GM23338 (cell line): ENCODE measurements around the gene GLB1L3. TPM values are rescaled to one million over a fixed set of nuclear protein-coding genes. Genes with fewer than 3 reads are reported as not detected.

Experiments used
- ATAC-seq: fragments of 200-7000 bp; cut with Tn5 transposase; 3 replicates; pipeline ENCODE4 v1.9.1; 2020
- DNase-seq: peaks from one replicate; pipeline ENCODE4 v3.0.0-alpha.2; 2015; ENCODE audit warnings: low spot score
- H2AFZ ChIP-seq: fragments of 200-600 bp; sonication (generic); 2 replicates; pipeline ENCODE4 v1.8.0; 2016; ENCODE audit warnings: antibody characterized with exemption, mild to moderate bottlenecking, moderate library complexity
- H3F3A ChIP-seq: fragments of 200-600 bp; sonication (generic); replicated peaks from 2 replicates; pipeline ENCODE4 v1.8.0; 2017; ENCODE audit warnings: antibody characterized with exemption, mixed run types, low read depth
- H3K27ac ChIP-seq: fragments of 200-600 bp; sonication (generic); 2 replicates; pipeline ENCODE4 v1.6.1; 2016; ENCODE audit warnings: low read depth
- H3K27me3 ChIP-seq: fragments of 200-600 bp; sonication (generic); 2 replicates; pipeline ENCODE4 v1.8.0; 2016; ENCODE audit warnings: mild to moderate bottlenecking, mixed run types, moderate library complexity; ENCODE audit not compliant: insufficient read depth
- H3K36me3 ChIP-seq: fragments of 200-600 bp; sonication (generic); 2 replicates; pipeline ENCODE4 v1.8.0; 2016; ENCODE audit warnings: mild to moderate bottlenecking; ENCODE audit not compliant: insufficient read depth
- H3K4me1 ChIP-seq: fragments of 200-600 bp; sonication (generic); 2 replicates; pipeline ENCODE4 v1.8.0; 2016; ENCODE audit warnings: mild to moderate bottlenecking, moderate library complexity; ENCODE audit not compliant: insufficient read depth
- H3K4me2 ChIP-seq: fragments of 200-600 bp; sonication (generic); 2 replicates; pipeline ENCODE4 v1.7.1; 2017; ENCODE audit warnings: mixed run types
- H3K4me3 ChIP-seq: fragments of 200-600 bp; sonication (generic); 2 replicates; pipeline ENCODE4 v1.6.1; 2016; ENCODE audit warnings: mixed run types
- H3K79me2 ChIP-seq: fragments of 200-600 bp; sonication (generic); replicated peaks from 2 replicates; pipeline ENCODE4 v1.8.0; 2017; ENCODE audit warnings: mild to moderate bottlenecking; ENCODE audit not compliant: insufficient read depth
- H3K9me2 ChIP-seq: fragments of 200-600 bp; sonication (generic); 2 replicates; pipeline ENCODE4 v1.8.0; 2017; ENCODE audit not compliant: insufficient read depth
- H4K20me1 ChIP-seq: fragments of 200-600 bp; sonication (generic); replicated peaks from 2 replicates; pipeline ENCODE4 v1.8.0; 2017; ENCODE audit warnings: mild to moderate bottlenecking; ENCODE audit not compliant: insufficient read depth
- H3K27ac Mint-ChIP-seq: 2 replicates; pipeline ENCODE4 v1.8.0; 2020; ENCODE audit warnings: inconsistent platforms, mild to moderate bottlenecking, moderate library complexity, mixed read lengths
- H3K27me3 Mint-ChIP-seq: 3 replicates; pipeline ENCODE4 v1.8.0; 2022; ENCODE audit warnings: low read depth, mild to moderate bottlenecking, moderate library complexity, mixed read lengths, inconsistent platforms; ENCODE audit not compliant: insufficient read depth, poor library complexity
- H3K36me3 Mint-ChIP-seq: 3 replicates; pipeline ENCODE4 v1.8.0; 2021; ENCODE audit warnings: low read depth, mild to moderate bottlenecking, inconsistent platforms, moderate library complexity, mixed read lengths
- H3K4me1 Mint-ChIP-seq: 3 replicates; pipeline ENCODE4 v1.8.0; 2020; ENCODE audit warnings: mild to moderate bottlenecking, inconsistent platforms, mixed read lengths
- H3K4me3 Mint-ChIP-seq: 3 replicates; pipeline ENCODE4 v1.8.0; 2021; ENCODE audit warnings: moderate library complexity, mild to moderate bottlenecking, inconsistent platforms, mixed read lengths
- H3K9me3 Mint-ChIP-seq: 3 replicates; pipeline ENCODE4 v1.8.0; 2020; ENCODE audit warnings: moderate library complexity, mild to moderate bottlenecking, inconsistent platforms, mixed read lengths
- CREB1 ChIP-seq: fragments of 250-450 bp; sonication (Bioruptor Pico); IDR thresholded peaks from 2 replicates; pipeline ENCODE4 v1.5.0; 2020; ENCODE audit warnings: low read depth, mild to moderate bottlenecking, moderate library complexity
- EZH2 ChIP-seq: fragments of 200-600 bp; sonication (generic); IDR thresholded peaks from one replicate; pipeline ENCODE4 v1.8.0; 2017; ENCODE audit warnings: antibody characterized with exemption, mild to moderate bottlenecking, low read depth; ENCODE audit not compliant: unreplicated experiment
- EZH2phosphoT487 ChIP-seq: fragments of 200-600 bp; sonication (generic); IDR thresholded peaks from one replicate; pipeline ENCODE4 v1.8.1; 2018; ENCODE audit warnings: antibody characterized with exemption; ENCODE audit not compliant: unreplicated experiment
- JUNB ChIP-seq: IDR thresholded peaks from one replicate; pipeline ENCODE4 v1.6.1; 2016; ENCODE audit warnings: antibody characterized with exemption; ENCODE audit not compliant: unreplicated experiment
- POLR2AphosphoS5 ChIP-seq: IDR thresholded peaks from 2 replicates; pipeline ENCODE4 v1.6.1; 2016; ENCODE audit warnings: antibody characterized with exemption, low read depth
- STAT1 ChIP-seq: IDR thresholded peaks from one replicate; pipeline ENCODE4 v1.6.1; 2016; ENCODE audit warnings: antibody characterized with exemption; ENCODE audit not compliant: unreplicated experiment
- ZNF114 ChIP-seq: fragments of 250-450 bp; sonication (Bioruptor Pico); IDR thresholded peaks from 2 replicates; pipeline ENCODE4 v1.5.0; 2020; ENCODE audit warnings: mild to moderate bottlenecking, moderate library complexity
- ZNF331 ChIP-seq: fragments of 250-450 bp; sonication (Bioruptor Pico); IDR thresholded peaks from 2 replicates; pipeline ENCODE4 v1.5.0; 2020; ENCODE audit warnings: low read depth, mild to moderate bottlenecking, moderate library complexity
- polyA plus RNA-seq: library from polyadenylated mRNA; unstranded; fragments of >200 nt; fragmentation: Nextera tagmentation; extraction: Ambion mirVana; gene quantifications from 2 replicates; pipeline ENCODE4 v1.2.1, GENCODE V29; 2016
- total RNA-seq: library from RNA; depleted of rRNA; stranded (reverse); fragments of >200 nt; shearing (Covaris generic); gene quantifications from 2 replicates; pipeline ENCODE4 v1.2.3, GENCODE V29; 2014
- TF ChIP-seq, protein P1 (sequence below): fragments of 250-450 bp; sonication (Bioruptor Pico); IDR thresholded peaks from 2 replicates; pipeline ENCODE4 v1.5.0; 2020; ENCODE audit warnings: mild to moderate bottlenecking, moderate library complexity
- TF ChIP-seq, protein P2 (sequence below): IDR thresholded peaks from one replicate; pipeline ENCODE4 v1.6.1; 2018; ENCODE audit warnings: antibody characterized with exemption; ENCODE audit not compliant: unreplicated experiment
- TF ChIP-seq, protein P3 (sequence below), 2 experiments: fragments of 200-600 bp in 1 of 2; sonication (generic) in 1 of 2; conservative IDR thresholded peaks; 2 replicates each; pipeline versions ENCODE4 v1.5.1 to v1.6.1; 2016 to 2017; ENCODE audit warnings: antibody characterized with exemption in 2 of 2, low read depth in 2 of 2, mild to moderate bottlenecking in 2 of 2, moderate library complexity in 1 of 2

The GLB1L3 gene
- total and polyA plus RNA-seq, 2 experiments from 2014 or later: 28.8 to 33.1 TPM

DNA sequence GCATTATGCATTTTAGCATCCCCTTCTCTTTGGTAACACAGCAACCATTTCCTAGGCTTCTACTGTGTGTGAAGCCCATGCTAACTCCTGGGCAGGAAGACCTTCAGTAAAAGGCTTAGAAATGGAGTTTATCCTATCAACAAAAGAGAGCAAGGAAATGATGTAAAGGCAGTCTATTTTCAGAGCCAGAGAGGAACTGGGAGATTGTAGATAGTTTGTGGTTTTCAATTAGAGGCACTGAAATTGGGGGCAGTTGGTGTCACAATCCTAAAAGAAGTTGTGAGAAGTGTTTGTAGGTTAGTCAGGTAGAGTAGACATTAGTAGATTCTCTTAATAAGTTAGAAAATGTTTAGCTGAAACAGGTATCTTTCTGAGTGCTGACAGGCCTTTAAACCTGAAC is 15.7 kb upstream of the GLB1L3 start (continued):
- TF ChIP-seq, protein P1, sequence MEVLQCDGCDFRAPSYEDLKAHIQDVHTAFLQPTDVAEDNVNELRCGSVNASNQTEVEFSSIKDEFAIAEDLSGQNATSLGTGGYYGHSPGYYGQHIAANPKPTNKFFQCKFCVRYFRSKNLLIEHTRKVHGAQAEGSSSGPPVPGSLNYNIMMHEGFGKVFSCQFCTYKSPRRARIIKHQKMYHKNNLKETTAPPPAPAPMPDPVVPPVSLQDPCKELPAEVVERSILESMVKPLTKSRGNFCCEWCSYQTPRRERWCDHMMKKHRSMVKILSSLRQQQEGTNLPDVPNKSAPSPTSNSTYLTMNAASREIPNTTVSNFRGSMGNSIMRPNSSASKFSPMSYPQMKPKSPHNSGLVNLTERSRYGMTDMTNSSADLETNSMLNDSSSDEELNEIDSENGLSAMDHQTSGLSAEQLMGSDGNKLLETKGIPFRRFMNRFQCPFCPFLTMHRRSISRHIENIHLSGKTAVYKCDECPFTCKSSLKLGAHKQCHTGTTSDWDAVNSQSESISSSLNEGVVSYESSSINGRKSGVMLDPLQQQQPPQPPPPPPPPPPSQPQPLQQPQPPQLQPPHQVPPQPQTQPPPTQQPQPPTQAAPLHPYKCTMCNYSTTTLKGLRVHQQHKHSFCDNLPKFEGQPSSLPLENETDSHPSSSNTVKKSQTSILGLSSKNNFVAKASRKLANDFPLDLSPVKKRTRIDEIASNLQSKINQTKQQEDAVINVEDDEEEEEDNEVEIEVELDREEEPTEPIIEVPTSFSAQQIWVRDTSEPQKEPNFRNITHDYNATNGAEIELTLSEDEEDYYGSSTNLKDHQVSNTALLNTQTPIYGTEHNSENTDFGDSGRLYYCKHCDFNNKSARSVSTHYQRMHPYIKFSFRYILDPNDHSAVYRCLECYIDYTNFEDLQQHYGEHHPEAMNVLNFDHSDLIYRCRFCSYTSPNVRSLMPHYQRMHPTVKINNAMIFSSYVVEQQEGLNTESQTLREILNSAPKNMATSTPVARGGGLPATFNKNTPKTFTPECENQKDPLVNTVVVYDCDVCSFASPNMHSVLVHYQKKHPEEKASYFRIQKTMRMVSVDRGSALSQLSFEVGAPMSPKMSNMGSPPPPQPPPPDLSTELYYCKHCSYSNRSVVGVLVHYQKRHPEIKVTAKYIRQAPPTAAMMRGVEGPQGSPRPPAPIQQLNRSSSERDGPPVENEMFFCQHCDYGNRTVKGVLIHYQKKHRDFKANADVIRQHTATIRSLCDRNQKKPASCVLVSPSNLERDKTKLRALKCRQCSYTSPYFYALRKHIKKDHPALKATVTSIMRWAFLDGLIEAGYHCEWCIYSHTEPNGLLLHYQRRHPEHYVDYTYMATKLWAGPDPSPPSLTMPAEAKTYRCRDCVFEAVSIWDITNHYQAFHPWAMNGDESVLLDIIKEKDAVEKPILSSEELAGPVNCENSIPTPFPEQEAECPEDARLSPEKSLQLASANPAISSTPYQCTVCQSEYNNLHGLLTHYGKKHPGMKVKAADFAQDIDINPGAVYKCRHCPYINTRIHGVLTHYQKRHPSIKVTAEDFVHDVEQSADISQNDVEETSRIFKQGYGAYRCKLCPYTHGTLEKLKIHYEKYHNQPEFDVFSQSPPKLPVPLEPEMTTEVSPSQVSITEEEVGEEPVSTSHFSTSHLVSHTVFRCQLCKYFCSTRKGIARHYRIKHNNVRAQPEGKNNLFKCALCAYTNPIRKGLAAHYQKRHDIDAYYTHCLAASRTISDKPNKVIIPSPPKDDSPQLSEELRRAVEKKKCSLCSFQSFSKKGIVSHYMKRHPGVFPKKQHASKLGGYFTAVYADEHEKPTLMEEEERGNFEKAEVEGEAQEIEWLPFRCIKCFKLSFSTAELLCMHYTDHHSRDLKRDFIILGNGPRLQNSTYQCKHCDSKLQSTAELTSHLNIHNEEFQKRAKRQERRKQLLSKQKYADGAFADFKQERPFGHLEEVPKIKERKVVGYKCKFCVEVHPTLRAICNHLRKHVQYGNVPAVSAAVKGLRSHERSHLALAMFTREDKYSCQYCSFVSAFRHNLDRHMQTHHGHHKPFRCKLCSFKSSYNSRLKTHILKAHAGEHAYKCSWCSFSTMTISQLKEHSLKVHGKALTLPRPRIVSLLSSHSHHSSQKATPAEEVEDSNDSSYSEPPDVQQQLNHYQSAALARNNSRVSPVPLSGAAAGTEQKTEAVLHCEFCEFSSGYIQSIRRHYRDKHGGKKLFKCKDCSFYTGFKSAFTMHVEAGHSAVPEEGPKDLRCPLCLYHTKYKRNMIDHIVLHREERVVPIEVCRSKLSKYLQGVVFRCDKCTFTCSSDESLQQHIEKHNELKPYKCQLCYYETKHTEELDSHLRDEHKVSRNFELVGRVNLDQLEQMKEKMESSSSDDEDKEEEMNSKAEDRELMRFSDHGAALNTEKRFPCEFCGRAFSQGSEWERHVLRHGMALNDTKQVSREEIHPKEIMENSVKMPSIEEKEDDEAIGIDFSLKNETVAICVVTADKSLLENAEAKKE (CRISPR knock-in tag): no peak
- TF ChIP-seq ZNF114 (CRISPR knock-in tag) (no peak), EZH2 (no peak), CREB1 (CRISPR knock-in tag) (no peak), STAT1 (no peak), JUNB (no peak)

DNA sequence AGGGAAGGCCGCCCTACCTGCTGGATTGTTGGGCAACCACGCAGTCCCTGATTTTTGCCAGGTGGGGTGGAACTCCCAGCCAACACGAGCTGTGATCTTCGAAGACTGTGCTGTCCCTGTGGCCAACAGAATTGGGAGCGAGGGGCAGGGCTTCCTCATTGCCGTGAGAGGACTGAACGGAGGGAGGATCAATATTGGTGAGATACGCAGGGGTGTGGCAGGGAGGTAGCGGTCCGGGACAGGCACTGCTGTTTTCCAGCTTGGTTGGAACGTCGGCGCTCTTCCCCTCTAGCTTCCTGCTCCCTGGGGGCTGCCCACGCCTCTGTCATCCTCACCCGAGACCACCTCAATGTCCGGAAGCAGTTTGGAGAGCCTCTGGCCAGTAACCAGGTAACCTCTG is 15.2 kb upstream of the GLB1L3 start:
- H2AFZ ChIP-seq: no peak overlapping the region
- H3K27ac Mint-ChIP-seq: no peak overlapping the region
- no peak overlapping the region for H3K27ac ChIP-seq
- H3K4me1 Mint-ChIP-seq: peaks cover 15% of the 10 kb centered on the region
- no peak overlapping the region for H3K4me3 ChIP-seq
- no peaks in the 10 kb centered on the region for H3K27me3 ChIP-seq
- ATAC-seq (no peak), DNase-seq (no peak)
- H3F3A ChIP-seq: no peaks in the 10 kb centered on the region
- no peak overlapping the region for H3K4me2 ChIP-seq
- peaks cover 2% of the 10 kb centered on the region for H3K27me3 Mint-ChIP-seq
- H3K9me2 ChIP-seq: no peaks in the 10 kb centered on the region
- H3K9me3 Mint-ChIP-seq: no peaks in the 10 kb centered on the region
- H3K4me1 ChIP-seq: peaks cover 7% of the 10 kb centered on the region; the same call in 1 of the 2 replicates
- peaks cover 74% of the 10 kb centered on the region for H3K36me3 Mint-ChIP-seq
- peaks cover 49% of the 10 kb centered on the region for H3K36me3 ChIP-seq
- peaks cover 36% of the 10 kb centered on the region for H3K79me2 ChIP-seq
- no peak overlapping the region for H3K4me3 Mint-ChIP-seq
- peaks cover 10% of the 10 kb centered on the region for H4K20me1 ChIP-seq
- TF ChIP-seq, protein P2, sequence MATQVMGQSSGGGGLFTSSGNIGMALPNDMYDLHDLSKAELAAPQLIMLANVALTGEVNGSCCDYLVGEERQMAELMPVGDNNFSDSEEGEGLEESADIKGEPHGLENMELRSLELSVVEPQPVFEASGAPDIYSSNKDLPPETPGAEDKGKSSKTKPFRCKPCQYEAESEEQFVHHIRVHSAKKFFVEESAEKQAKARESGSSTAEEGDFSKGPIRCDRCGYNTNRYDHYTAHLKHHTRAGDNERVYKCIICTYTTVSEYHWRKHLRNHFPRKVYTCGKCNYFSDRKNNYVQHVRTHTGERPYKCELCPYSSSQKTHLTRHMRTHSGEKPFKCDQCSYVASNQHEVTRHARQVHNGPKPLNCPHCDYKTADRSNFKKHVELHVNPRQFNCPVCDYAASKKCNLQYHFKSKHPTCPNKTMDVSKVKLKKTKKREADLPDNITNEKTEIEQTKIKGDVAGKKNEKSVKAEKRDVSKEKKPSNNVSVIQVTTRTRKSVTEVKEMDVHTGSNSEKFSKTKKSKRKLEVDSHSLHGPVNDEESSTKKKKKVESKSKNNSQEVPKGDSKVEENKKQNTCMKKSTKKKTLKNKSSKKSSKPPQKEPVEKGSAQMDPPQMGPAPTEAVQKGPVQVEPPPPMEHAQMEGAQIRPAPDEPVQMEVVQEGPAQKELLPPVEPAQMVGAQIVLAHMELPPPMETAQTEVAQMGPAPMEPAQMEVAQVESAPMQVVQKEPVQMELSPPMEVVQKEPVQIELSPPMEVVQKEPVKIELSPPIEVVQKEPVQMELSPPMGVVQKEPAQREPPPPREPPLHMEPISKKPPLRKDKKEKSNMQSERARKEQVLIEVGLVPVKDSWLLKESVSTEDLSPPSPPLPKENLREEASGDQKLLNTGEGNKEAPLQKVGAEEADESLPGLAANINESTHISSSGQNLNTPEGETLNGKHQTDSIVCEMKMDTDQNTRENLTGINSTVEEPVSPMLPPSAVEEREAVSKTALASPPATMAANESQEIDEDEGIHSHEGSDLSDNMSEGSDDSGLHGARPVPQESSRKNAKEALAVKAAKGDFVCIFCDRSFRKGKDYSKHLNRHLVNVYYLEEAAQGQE: no peak
- TF ChIP-seq EZH2 (no peak), EZH2phosphoT487 (no peak), ZNF114 (CRISPR knock-in tag) (no peak), JUNB (no peak), POLR2AphosphoS5 (no peak), CREB1 (CRISPR knock-in tag) (no peak), ZNF331 (CRISPR knock-in tag) (no peak)
- TF ChIP-seq, protein P3, sequence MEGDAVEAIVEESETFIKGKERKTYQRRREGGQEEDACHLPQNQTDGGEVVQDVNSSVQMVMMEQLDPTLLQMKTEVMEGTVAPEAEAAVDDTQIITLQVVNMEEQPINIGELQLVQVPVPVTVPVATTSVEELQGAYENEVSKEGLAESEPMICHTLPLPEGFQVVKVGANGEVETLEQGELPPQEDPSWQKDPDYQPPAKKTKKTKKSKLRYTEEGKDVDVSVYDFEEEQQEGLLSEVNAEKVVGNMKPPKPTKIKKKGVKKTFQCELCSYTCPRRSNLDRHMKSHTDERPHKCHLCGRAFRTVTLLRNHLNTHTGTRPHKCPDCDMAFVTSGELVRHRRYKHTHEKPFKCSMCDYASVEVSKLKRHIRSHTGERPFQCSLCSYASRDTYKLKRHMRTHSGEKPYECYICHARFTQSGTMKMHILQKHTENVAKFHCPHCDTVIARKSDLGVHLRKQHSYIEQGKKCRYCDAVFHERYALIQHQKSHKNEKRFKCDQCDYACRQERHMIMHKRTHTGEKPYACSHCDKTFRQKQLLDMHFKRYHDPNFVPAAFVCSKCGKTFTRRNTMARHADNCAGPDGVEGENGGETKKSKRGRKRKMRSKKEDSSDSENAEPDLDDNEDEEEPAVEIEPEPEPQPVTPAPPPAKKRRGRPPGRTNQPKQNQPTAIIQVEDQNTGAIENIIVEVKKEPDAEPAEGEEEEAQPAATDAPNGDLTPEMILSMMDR (conservative IDR thresholded peaks at IDR 0.05; ENCODE audit: low read depth in 2 of 2): no peak
